ENCODE data around the gene CDKN1B.
A peak's percentile ranks its signal among the peaks of the same experiment; 100 is the strongest.

CDKN1B gene

DNA sequence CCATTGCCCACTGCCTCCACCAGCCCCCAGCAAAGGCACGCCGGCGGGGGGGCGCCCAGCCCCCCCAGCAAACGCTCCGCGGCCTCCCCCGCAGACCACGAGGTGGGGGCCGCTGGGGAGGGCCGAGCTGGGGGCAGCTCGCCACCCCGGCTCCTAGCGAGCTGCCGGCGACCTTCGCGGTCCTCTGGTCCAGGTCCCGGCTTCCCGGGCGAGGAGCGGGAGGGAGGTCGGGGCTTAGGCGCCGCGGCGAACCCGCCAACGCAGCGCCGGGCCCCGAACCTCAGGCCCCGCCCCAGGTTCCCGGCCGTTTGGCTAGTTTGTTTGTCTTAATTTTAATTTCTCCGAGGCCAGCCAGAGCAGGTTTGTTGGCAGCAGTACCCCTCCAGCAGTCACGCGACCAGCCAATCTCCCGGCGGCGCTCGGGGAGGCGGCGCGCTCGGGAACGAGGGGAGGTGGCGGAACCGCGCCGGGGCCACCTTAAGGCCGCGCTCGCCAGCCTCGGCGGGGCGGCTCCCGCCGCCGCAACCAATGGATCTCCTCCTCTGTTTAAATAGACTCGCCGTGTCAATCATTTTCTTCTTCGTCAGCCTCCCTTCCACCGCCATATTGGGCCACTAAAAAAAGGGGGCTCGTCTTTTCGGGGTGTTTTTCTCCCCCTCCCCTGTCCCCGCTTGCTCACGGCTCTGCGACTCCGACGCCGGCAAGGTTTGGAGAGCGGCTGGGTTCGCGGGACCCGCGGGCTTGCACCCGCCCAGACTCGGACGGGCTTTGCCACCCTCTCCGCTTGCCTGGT lies at the start of gene CDKN1B:
TSS of gene CDKN1B (plus strand) at position 576 of the 793 bp plus-strand sequence. CDS start 472 bp downstream, outside the sequence.
- no peak for FAIRE-seq
- peak; percentile 82 for DNase-seq (ENCODE audit: insufficient read length, low spot score)
- peak; percentile 47 for TF ChIP-seq POLR2A (IDR thresholded peaks at IDR 0.05; ENCODE audit: low read depth, low read length)

DNA sequence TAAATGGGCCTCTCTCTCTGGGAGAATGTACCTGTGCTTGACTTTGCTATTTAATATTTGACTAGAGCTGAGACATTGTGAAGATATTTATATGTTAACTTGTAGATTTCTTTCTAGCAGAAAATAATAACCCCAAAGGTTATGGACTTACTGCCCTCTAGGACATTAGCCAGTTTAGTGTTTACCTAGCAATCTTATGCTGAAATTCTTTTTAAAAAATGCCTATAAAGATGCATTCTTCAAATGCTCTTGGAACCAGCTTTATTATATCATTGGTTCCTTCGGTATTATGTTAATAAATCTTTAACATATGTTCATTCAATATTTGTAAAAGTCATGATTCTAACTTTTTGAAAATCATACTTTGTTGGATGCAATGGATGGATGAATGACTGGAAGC lies 49.2 kb upstream of the CDKN1B start:
- DNase-seq (ENCODE audit: insufficient read length, low spot score) (no peak), FAIRE-seq (no peak)
- no peak for TF ChIP-seq POLR2A (IDR thresholded peaks at IDR 0.05; ENCODE audit: low read depth, low read length)

DNA sequence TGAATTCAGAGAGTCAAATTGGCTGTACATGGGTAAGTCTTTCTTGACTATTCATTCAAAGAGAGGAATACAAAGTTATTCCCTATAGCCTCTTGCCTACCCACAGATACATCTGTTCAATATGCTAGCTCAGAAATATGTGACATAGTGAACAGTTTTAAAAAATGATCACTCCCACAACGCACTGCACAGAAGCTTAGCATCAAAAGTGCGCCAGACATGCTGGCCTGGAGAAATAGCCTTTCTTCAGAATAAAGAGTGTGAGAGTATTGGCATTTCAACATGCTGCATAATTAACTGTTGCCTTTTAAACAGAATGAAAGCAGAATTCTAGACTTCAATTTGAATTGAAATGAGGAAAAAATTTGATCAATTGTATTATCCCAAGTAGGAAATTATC lies 48.1 kb upstream of the CDKN1B start:
- DNase-seq (ENCODE audit: insufficient read length, low spot score), result no peak
- no peak for FAIRE-seq
- TF ChIP-seq POLR2A (IDR thresholded peaks at IDR 0.05; ENCODE audit: low read depth, low read length), result no peak

DNA sequence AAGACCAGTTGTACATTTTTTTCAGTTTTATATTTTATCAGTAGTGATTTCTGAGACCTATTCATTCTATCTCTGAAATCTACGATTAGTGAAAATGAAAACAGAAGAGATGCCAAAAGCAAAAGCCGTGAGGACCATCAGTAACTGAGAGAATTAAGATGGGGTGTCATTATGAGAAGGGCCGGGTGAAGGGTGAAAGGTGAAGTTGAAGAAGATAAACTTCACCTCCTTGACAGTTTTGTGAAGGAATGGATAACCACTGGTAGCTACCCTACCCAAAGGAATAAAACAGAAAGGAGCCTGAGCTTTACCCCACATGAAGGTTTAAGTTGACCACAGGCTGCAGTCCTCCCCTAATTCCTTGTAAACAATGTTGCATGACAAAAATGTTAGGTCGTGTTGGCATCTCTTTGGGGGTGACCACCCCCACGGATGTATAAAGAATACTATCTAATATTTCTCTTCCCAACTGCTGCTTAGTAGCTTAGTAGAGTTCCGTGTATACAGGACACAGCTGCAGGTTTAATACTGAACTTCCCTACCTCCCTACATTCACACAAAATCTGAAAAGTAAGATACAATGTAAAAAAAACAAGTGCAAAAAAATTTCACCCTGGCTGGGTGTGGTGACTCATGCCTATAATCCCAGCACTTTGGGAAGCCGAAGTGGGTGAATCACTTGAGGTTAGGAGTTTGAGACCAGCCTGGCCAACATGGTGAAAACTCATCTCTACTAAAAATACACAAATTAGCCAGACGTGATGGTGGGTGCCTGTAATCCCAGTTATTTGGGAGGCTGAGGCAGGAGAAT lies 45.1 kb upstream of the CDKN1B start:
- FAIRE-seq (peak; percentile 86), DNase-seq (ENCODE audit: insufficient read length, low spot score) (no peak)
- no peak for TF ChIP-seq POLR2A (IDR thresholded peaks at IDR 0.05; ENCODE audit: low read depth, low read length)

DNA sequence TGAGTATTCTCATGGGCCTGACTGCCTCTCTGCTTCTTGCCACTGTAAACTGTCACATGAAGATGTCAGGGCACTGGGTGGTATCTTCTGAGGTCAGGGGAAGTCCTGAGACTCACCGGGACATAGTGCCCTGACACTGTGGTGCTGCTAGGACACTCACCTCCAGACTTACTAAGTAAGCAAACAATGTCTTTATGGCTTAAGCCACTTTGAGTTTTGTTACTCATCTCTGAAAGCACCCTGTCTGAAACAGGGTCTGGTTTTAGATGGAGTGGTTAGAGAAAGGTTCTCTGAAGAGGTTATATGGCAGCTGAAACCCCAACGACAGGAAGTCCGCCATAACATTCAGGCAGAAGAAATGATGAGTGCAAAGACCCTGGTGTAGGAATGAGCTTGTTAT lies 43.9 kb upstream of the CDKN1B start:
- DNase-seq (ENCODE audit: insufficient read length, low spot score), result no peak
- TF ChIP-seq POLR2A (IDR thresholded peaks at IDR 0.05; ENCODE audit: low read depth, low read length), result no peak
- FAIRE-seq, result peak; percentile 74

DNA sequence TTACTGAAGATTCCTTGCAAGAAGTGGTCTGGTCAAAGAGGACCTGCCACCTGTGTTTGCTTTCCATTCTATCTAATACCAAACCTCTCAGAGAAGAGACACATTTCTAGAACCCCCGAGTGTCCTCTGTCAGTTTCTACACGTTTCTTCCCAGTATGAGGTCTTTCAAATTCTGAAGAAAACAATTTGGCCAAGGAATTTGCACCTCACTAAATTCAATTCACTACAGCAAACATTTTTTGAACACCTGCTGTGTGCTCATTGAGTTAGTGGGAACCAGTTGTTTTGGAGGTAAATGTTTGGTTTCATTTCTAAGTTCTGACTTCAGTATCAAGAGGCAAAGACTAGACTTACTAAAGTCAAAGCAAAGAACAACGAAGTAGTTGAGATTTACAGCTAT lies 40.6 kb upstream of the CDKN1B start:
- TF ChIP-seq POLR2A (IDR thresholded peaks at IDR 0.05; ENCODE audit: low read depth, low read length), result no peak
- DNase-seq (ENCODE audit: insufficient read length, low spot score) (no peak), FAIRE-seq (no peak)

DNA sequence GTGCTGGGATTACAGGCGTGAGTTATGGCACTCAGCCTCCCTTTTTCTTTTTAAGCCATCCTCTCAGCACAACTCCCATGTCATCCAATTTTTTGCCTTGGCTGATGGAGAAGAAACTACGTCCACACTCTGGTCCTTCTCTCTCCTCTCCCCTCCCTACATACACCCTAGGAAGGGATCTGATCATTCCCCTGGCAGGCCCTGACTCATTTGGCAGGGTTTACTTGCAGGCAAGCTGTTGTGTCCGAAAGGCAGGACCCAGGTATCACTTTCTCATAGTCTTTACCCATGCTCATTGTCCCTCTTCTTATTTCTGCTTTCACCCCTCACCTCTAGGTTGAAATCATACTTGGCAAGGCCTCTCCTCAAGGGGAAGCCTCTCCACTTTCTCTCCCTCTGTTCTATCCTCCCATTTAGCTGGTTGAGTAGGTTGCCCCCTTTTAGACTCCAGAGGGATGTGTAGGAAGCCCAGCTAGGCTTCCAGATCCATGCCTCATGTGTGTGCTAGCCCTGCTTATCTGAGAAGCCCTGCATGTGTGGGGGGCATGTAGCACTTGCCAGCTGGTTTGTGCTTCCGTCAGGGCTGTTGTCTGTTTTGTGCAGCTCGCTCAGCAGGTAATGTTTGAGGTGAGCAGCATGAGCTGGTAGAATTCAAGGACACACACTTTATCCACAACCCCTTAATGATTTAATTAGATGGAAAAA lies 36.0 kb upstream of the CDKN1B start:
- TF ChIP-seq POLR2A (IDR thresholded peaks at IDR 0.05; ENCODE audit: low read depth, low read length), result no peak
- DNase-seq (ENCODE audit: insufficient read length, low spot score), result no peak
- no peak for FAIRE-seq

DNA sequence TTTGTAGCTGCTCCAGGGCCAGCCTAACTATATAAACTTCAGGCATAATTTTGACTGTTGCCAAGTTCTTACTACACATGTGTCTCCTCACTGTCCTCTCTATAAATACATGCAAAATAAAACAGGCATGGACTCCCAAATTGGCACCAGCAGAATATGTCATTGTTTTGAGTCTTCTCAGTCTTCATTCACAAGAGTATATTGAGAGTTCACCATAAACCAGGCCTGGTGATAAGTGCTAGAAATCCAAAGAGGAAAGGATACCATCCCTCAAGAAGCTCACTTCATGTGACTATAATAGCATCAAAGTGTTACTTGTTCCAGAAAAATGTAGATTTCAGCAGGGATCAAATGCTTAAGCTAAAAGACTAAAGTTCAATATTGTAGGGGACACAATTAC lies 34.9 kb upstream of the CDKN1B start:
- DNase-seq (ENCODE audit: insufficient read length, low spot score), result no peak
- FAIRE-seq, result no peak
- no peak for TF ChIP-seq POLR2A (IDR thresholded peaks at IDR 0.05; ENCODE audit: low read depth, low read length)

DNA sequence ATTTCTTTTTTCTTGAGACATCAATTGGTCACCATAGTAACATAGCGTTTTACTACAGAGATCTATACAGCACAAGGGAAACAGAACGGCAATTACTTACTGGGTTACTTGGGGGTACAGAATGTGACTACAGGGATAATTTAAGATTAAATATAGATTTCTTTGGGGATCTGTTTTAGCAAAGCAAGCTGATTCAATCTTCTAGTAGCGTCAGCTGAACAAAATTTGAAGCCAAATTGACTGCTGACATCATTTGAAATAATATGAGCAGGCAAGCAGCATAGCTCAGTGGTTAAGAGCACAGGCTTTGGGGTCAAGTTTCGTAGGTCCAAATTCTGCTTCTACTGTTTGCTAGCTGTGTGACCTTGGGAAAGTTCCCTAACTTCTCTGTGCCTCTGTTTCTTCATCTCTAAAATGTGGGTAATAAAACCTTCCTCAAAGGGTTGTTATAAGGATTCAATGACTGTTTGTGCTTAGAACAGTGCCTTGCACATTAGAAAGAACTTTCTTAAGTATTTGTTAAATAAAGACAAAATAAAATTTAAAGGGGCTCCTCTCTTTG lies 34.0 kb upstream of the CDKN1B start:
- DNase-seq (ENCODE audit: insufficient read length, low spot score) (no peak), FAIRE-seq (no peak)
- no peak for TF ChIP-seq POLR2A (IDR thresholded peaks at IDR 0.05; ENCODE audit: low read depth, low read length)

DNA sequence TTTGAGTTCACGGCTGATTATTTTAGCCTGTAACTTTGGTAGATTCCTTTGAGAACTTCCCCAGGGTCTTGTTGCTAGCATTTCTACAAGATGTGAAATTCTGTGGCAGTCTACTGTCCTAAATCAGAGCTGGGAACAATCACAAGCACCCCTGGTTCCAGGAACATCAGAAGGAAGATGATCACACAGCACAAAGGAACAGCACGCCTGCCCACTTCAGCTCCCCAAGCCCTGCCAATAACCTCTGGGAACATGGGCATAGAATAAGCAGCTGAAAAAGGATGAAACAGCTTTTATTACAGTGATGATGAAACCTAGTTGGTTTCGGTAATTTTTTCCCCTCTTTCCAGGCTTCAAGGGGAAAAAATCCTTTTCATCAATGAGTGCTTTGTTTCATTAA lies 33.4 kb upstream of the CDKN1B start:
- TF ChIP-seq POLR2A (IDR thresholded peaks at IDR 0.05; ENCODE audit: low read depth, low read length), result no peak
- no peak for DNase-seq (ENCODE audit: insufficient read length, low spot score)
- FAIRE-seq, result no peak

DNA sequence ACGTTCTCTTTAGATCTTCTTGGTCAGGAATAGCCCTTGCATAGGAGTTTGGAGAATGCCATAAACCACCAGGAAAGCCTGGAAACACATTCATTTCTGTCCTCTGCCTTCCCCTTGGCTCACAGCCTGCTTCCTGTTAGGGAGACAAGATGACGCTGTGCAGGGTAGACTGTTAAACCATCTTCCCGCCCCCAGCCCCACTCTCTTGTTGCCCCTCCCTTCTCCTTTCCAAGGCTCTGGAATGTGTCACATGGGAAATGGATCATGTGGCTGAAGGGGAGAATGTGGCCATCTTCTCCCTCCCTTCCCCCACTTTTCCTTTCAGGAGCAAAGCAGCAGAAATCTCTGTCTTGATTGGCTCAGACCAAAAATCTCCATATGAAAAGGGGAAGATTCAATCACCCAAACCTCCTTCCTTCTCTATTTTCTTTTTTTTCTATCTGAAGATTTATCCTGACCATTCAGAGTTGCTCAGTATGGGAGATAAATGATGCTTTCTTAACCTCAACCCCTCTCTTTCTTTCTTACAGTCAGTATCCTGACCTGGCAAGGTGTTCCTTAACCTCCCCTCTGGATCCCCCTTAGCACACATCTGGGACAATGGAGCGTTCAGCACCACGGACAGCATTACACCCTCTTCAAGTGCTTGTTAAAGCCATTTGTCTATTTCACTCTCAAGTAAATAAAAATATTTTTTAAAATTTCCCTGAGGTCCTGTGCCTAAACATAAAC lies 32.6 kb upstream of the CDKN1B start:
- no peak for DNase-seq (ENCODE audit: insufficient read length, low spot score)
- no peak for TF ChIP-seq POLR2A (IDR thresholded peaks at IDR 0.05; ENCODE audit: low read depth, low read length)
- FAIRE-seq, result no peak

DNA sequence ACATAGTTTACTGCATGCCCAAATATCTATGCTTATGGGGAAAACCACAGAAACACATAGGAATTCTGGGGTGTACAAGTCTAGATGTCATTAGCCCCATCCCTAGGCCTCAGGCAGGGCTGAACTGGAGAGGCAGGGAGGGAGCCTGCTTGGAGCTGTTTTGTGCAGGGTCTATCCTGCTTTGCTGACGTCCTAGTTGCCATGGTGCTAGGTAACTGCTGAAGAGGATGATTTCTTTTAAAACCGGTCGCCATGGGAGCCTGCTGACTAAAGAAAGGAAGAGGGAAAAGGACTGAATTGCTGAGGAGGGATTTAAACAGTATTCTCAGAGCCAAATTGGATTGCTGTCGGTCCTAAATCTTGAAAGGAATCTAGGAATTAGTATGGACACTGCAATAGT lies 31.9 kb upstream of the CDKN1B start:
- DNase-seq (ENCODE audit: insufficient read length, low spot score) (no peak), FAIRE-seq (no peak)
- TF ChIP-seq POLR2A (IDR thresholded peaks at IDR 0.05; ENCODE audit: low read depth, low read length), result no peak

DNA sequence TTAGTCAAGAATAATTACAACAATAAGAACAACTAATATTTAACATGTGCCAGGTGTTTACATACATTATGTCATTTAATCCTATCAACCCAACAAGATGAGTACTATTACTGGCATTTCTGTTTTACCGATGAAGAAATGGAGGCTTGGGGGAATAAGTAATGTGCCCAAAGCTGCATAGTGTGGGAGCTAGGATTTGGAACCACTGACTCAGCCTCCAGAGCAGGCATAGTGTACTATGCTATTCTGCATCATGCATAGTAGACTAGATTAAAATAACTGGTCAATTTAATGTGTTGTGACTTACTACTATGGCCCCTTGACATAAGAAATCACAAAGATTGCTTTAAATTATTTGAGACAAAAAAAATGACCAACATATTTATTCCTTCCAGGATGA lies 30.7 kb upstream of the CDKN1B start:
- no peak for FAIRE-seq
- no peak for TF ChIP-seq POLR2A (IDR thresholded peaks at IDR 0.05; ENCODE audit: low read depth, low read length)
- DNase-seq (ENCODE audit: insufficient read length, low spot score), result no peak

All from H54 (cell line).